Stimulated activated memory B cell treated with anti-CD40 and anti-IgM and Interleukin-4, amounts not matched to agents 10 μg/mL and 1 μg/mL and 100 μg/mL, for 72 hours (primary cell): ENCODE results near the gene RCE1.
A peak's percentile ranks its signal among the peaks of the same experiment; 100 is the strongest.

Experiments
- ATAC-seq: fragments of 150-1000 bp; cut with Tn5 transposase; 2 replicates; pipeline ENCODE4 v1.10.0; 2021
- H3K27ac Mint-ChIP-seq: one replicate; pipeline ENCODE4 v1.8.0; 2022; ENCODE audit warnings: mild to moderate bottlenecking, mixed read lengths
- H3K27me3 Mint-ChIP-seq: one replicate; pipeline ENCODE4 v1.8.0; 2022; ENCODE audit warnings: mixed read lengths
- H3K36me3 Mint-ChIP-seq: one replicate; pipeline ENCODE4 v1.8.0; 2022; ENCODE audit warnings: mixed read lengths
- H3K4me1 Mint-ChIP-seq: one replicate; pipeline ENCODE4 v1.8.0; 2022; ENCODE audit warnings: mixed read lengths
- H3K4me3 Mint-ChIP-seq: one replicate; pipeline ENCODE4 v1.8.0; 2022; ENCODE audit warnings: mild to moderate bottlenecking, moderate library complexity, mixed read lengths
- H3K9me3 Mint-ChIP-seq: one replicate; pipeline ENCODE4 v1.8.0; 2022; ENCODE audit warnings: mixed read lengths

RCE1 gene

DNA sequence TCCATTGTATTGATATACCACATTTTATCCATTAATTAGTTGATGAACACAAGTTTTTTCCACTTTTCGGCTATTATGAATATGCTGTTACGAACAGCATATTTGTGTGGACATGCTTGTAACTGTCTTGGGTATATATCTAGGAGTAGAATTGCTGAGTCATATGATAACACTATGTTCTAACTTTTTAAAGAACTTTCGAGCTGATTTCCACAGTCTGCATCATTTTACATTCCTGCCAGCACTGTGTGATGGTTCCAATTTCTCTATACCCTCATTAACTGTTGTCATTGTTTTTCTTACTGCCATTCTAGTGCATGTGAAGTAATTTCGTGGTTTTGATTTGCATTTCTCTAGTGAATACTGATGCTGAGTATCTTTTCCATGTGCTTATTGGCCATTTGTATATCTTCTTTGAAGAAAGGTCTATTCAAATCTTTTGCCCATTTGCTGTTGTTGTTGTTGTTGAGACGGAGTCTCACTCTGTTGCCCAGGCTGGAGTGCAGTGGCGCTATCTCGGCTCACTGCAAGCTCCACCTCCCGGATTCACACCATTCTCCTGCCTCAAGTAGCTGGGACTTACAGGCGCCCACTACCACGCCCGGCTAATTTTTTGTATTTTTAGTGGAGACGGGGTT is 7.4 kb upstream of the RCE1 start:
- no peak for ATAC-seq
- Mint-ChIP-seq H3K27ac (peak overlapping the region; percentile 31), H3K36me3 (peaks cover 13% of the 10 kb centered on the region), H3K9me3 (no peaks in the 10 kb centered on the region), H3K27me3 (no peaks in the 10 kb centered on the region), H3K4me3 (no peak overlapping the region), H3K4me1 (peaks cover 26% of the 10 kb centered on the region)

DNA sequence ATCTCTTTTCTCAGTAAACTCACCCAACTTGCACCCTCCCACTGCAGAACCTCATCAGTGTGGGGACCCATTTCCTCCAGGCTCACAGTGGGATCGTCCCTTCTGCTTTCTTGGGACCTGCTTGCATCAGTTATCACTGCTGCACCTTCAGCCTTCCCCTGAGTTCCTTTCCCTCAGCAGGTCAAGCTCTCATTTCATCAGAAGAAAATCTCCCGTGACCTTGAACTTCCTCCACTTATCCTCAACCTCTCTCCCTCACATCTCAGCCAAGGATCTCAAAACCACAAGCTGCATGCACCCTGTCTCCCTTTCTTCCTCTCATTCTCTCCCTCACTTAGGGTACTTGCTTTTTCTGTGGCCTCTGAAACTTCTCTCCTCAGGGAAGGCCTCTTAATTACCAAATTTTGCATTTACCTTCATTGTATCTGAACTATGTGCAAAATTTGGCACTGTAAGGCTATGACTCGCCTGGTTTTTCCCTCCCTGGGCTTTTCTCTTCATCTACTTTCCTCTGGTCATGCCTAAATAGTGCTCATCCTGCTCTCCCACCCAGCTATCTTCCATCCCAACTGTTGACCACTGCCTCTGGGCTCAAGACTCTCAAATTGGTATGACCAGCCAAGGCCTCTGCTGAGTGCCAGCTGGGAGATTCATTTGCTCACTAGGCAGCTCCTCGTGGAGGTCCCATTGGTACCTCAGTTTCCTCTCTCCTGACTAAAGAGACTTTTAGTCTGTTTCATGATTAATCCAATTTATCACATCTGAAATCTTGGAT is 2.7 kb upstream of the RCE1 start:
- H3K4me1 Mint-ChIP-seq: peaks cover 56% of the 10 kb centered on the region
- peaks cover 17% of the 10 kb centered on the region for H3K36me3 Mint-ChIP-seq
- H3K4me3 Mint-ChIP-seq: peak overlapping the region; percentile 27
- ATAC-seq: no peak
- H3K9me3 Mint-ChIP-seq: no peaks in the 10 kb centered on the region
- H3K27ac Mint-ChIP-seq: peak overlapping the region; percentile 97
- no peaks in the 10 kb centered on the region for H3K27me3 Mint-ChIP-seq

DNA sequence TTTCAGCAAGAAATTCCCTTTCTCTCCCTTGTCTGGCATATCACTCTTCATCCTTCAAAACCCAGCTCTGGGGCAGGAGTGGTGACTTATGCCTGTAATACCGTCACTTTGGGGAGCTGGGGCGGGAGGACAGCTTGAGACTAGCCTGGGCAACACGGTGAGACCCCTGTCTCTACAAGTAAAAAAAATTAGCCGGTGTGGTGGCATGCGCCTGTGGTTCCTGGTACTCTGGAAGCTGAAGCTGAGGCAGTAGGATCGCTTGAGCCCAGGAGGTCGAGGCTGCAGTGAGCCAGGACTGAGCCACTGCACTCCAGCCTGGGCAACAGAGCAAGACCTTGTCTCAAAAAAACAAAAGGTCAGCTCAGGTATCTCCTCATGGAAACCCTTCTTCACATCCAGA is 1.4 kb upstream of the RCE1 start:
- no peaks in the 10 kb centered on the region for H3K27me3 Mint-ChIP-seq
- H3K36me3 Mint-ChIP-seq: peaks cover 17% of the 10 kb centered on the region
- no peak for ATAC-seq
- H3K27ac Mint-ChIP-seq: peak overlapping the region; percentile 97
- H3K4me1 Mint-ChIP-seq: peaks cover 52% of the 10 kb centered on the region
- H3K9me3 Mint-ChIP-seq: no peaks in the 10 kb centered on the region
- peak overlapping the region; percentile 97 for H3K4me3 Mint-ChIP-seq

DNA sequence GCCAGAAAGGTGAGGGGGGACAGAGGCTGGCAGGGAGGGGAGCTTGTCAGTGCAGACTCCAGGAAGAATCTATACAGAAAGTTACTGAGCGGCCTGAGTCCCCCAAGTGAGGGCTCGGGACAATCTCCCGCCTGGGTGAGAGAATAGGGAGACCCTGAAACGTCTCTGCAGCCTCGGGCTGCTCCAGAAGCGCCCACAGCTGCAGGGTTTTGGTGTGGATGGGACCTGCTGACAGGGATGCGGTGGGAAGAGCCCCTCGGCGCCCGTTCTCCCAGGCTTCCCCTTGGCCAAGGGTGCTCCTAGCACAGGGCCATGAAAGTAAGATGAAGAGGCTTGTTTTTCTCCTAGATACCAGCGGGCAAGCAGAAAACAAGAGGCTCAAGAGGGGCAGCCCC is 743 bp upstream of the RCE1 start:
- peaks cover 52% of the 10 kb centered on the region for H3K4me1 Mint-ChIP-seq
- peak overlapping the region; percentile 97 for H3K4me3 Mint-ChIP-seq
- no peak for ATAC-seq
- H3K9me3 Mint-ChIP-seq: no peaks in the 10 kb centered on the region
- peaks cover 17% of the 10 kb centered on the region for H3K36me3 Mint-ChIP-seq
- H3K27ac Mint-ChIP-seq: peak overlapping the region; percentile 97
- no peaks in the 10 kb centered on the region for H3K27me3 Mint-ChIP-seq

DNA sequence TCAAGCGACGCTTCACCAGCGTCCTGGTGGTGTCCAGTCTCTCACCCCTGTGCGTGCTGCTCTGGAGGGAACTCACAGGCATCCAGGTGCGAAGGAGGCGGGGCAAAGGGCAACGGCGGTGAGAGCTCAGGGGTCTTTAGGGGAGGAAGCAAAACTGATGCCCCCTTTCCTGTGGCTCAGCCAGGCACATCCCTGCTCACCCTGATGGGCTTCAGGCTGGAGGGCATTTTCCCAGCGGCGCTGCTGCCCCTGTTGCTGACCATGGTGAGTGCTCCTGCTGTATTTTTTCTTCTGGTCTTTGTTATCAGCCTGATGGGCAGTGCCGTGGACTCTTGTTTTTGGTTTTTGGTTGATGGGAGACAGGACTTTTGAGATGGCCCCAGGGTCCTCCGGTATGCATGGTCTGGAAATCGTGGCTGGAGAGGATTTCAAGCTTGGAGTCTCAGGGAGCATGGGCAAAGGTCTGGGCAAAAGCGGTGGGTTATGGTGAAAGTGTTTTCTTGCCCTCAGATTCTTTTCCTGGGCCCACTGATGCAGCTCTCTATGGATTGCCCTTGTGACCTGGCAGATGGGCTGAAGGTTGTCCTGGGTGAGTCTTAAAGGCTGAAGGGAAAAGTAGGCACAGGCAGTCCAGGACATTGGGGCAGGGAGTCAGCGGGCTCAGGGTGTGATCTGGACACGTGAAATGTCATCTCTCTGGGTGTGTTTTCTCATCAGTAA is 695 bp downstream of the RCE1 start:
- H3K4me1 Mint-ChIP-seq: peaks cover 52% of the 10 kb centered on the region
- H3K27ac Mint-ChIP-seq: peak overlapping the region; percentile 97
- peak overlapping the region; percentile 81 for H3K4me3 Mint-ChIP-seq
- H3K36me3 Mint-ChIP-seq: peaks cover 17% of the 10 kb centered on the region
- no peak for ATAC-seq
- H3K27me3 Mint-ChIP-seq: no peaks in the 10 kb centered on the region
- H3K9me3 Mint-ChIP-seq: no peaks in the 10 kb centered on the region

DNA sequence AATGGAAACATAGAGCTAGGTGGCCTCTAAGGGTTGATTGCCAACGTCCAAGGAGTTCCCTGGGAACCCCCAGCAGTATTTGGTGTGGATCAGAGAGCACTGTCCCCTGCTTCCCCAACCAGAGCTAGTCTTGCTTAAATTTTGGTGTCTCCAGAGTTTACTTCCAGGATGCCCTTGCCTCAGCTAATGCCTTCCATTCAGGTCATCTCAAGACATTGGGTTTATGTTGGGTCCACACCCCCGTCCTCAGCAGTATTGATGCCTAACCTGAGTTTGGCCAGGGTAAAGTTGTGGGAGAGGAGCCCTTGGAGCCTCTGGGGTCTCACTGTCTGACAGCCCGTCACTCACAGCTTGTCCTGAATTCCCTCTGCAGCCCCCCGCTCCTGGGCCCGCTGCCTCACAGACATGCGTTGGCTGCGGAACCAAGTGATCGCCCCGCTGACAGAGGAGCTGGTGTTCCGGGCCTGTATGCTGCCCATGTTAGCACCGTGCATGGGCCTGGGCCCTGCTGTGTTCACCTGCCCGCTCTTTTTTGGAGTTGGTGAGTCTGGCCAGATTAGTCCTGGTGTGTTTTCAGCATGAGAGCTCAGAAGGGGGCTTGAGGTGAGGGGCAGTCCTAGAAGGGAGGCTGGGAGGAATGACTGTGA is 1.4 kb downstream of the RCE1 start:
- no peaks in the 10 kb centered on the region for H3K27me3 Mint-ChIP-seq
- peak overlapping the region; percentile 81 for H3K4me3 Mint-ChIP-seq
- H3K27ac Mint-ChIP-seq: peak overlapping the region; percentile 97
- peaks cover 17% of the 10 kb centered on the region for H3K36me3 Mint-ChIP-seq
- ATAC-seq: no peak
- H3K9me3 Mint-ChIP-seq: no peaks in the 10 kb centered on the region
- H3K4me1 Mint-ChIP-seq: peaks cover 52% of the 10 kb centered on the region

DNA sequence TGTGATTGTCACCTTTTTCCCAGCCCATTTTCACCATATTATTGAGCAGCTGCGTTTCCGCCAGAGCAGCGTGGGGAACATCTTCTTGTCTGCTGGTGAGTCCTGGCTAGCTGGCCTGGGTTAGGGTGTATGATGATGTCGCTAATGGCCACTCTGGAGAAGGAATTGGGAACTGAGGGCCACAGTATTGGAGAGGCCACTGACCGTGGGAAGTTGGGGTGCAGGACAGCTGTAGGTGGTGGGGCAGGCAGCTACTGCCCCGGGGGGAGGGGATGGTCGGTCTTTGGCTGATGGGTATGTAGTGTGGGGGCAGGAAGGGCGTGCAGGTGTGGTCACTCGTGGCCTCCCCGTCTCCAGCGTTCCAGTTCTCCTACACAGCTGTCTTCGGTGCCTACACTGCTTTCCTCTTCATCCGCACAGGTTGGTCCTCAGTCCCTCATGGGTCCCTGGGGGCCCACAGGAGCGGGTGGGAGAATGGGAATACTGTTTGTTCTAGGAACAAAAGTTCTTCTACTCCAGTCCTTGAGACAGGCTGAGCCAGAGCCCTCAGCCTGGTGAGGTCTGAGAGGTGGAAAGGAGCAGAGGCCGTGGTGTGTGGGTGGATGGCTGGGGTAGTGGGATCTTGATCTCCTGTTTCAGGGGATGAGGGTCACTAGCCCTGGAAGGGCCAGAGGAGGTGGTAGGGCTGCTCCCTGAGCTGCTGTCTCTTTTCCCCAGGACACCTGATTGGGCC is 2.1 kb downstream of the RCE1 start:
- no peaks in the 10 kb centered on the region for H3K9me3 Mint-ChIP-seq
- H3K27ac Mint-ChIP-seq: no peak overlapping the region
- peaks cover 46% of the 10 kb centered on the region for H3K4me1 Mint-ChIP-seq
- no peaks in the 10 kb centered on the region for H3K27me3 Mint-ChIP-seq
- no peak overlapping the region for H3K4me3 Mint-ChIP-seq
- peaks cover 15% of the 10 kb centered on the region for H3K36me3 Mint-ChIP-seq
- ATAC-seq: no peak

DNA sequence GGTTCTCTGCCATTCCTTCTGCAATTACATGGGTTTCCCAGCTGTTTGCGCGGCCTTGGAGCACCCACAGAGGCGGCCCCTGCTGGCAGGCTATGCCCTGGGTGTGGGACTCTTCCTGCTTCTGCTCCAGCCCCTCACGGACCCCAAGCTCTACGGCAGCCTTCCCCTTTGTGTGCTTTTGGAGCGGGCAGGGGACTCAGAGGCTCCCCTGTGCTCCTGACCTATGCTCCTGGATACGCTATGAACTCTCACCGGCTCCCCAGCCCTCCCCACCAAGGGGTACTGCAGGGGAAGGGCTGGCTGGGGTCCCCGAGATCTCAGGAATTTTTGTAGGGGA is 2.6 kb downstream of the RCE1 start:
- peaks cover 9% of the 10 kb centered on the region for H3K36me3 Mint-ChIP-seq
- no peaks in the 10 kb centered on the region for H3K9me3 Mint-ChIP-seq
- no peak overlapping the region for H3K4me3 Mint-ChIP-seq
- peaks cover 45% of the 10 kb centered on the region for H3K4me1 Mint-ChIP-seq
- no peak overlapping the region for H3K27ac Mint-ChIP-seq
- H3K27me3 Mint-ChIP-seq: no peaks in the 10 kb centered on the region
- ATAC-seq: no peak

DNA sequence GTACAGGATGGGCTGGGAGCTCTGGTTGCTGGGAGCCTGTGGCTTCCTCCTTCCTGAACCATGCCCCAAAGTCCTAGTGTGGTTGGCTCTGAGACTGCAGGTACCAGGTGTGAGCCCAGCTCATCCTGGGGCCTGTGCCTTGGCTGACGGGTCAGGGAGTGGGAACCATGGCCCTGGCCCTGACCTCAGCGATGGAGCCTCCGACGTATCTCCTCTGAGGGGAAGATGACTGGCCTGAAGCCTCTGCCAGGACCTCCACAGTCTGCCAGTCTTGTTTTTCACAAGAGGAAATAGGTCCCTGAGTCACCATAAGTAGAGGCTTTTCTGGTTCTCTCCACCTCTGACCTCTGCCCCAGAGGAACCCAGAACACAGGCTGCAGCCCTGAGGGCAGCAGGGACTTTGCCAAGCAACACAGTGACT is 3.4 kb downstream of the RCE1 start:
- Mint-ChIP-seq H3K36me3 (peaks cover 8% of the 10 kb centered on the region), H3K4me3 (no peak overlapping the region), H3K27ac (no peak overlapping the region), H3K4me1 (peaks cover 42% of the 10 kb centered on the region), H3K27me3 (no peaks in the 10 kb centered on the region), H3K9me3 (no peaks in the 10 kb centered on the region)
- ATAC-seq: no peak

DNA sequence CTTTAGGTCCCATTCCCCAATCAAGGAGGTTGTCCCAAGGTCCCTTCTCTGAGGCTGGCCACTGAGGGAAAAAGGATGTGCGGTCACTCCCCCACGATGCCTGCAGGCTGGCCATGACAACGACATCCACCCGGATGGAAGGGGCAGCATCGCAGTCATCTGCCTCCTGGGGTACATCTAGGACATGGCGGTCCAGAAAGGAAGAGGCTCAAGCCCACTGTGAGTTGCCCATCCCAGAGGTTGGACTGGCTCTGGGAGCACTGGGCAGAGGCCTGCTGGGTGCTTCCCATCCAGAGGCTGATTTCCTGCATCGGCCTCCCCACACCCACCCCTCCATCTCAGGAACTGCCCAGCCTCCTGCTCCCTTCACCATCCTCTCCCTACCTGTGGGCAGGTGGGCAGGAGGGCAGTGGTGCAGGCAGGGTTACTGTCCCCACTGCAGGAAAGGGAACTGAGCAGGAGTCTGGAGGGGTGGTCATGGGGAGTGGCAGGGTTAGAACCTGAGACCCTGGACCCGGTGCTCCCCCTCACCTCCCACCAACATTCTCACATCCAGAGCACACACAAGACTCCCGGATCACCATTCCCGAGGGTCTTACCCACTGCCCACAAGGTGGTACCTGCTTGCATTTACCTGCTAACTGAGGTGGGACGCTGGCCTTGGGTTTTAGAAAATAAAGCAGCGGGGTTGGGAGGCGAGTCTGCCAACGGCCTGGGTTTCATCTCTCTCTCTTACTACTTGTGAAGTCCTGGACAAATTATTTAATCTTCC is 4.4 kb downstream of the RCE1 start:
- Mint-ChIP-seq H3K27me3 (no peaks in the 10 kb centered on the region), H3K36me3 (peaks cover under 1% of the 10 kb centered on the region), H3K4me3 (no peak overlapping the region), H3K27ac (no peak overlapping the region), H3K9me3 (no peaks in the 10 kb centered on the region), H3K4me1 (peaks cover 39% of the 10 kb centered on the region)
- ATAC-seq: no peak

DNA sequence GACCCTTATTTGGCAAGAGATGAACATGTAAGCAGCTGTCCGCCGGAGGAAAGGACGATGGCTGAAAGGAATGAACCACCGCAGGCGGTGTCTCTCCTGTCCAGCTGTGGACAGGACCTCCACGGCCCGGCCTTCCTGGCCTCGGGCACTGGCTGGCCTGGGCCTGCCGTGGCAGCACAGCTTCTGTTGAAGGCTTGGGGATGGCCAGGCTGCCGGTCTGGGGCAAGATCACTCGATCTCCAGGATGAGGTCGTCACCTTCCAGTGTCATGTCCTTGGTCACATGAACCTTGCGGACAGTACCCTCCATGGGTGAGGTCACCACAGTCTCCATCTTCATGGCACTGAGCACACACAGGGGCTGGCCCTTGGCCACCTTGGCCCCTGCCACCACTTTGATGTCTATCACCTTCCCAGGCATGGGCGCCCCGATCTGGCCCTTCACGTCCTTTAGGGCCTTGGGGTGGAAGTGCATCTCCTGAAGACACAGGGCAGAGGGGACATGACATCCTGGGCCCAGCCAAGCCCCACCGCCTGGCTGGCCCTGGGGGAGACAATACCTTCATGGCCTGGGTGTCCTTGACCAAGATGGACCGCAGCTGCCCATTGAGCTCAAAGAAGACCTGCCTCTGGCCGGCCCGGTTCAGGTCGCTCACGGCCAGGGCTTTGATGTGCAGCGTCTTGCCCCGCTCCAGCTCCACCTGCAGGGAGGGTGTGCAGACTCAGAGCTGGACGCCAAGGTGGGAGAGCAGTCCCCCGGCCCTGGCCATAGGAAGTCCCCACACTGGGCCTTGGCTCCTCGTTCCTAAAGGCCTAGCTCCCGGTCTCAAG is 5.6 kb downstream of the RCE1 start:
- H3K4me3 Mint-ChIP-seq: no peak overlapping the region
- no peaks in the 10 kb centered on the region for H3K9me3 Mint-ChIP-seq
- H3K27ac Mint-ChIP-seq: no peak overlapping the region
- no peaks in the 10 kb centered on the region for H3K27me3 Mint-ChIP-seq
- H3K4me1 Mint-ChIP-seq: peaks cover 36% of the 10 kb centered on the region
- no peaks in the 10 kb centered on the region for H3K36me3 Mint-ChIP-seq
- ATAC-seq: no peak

DNA sequence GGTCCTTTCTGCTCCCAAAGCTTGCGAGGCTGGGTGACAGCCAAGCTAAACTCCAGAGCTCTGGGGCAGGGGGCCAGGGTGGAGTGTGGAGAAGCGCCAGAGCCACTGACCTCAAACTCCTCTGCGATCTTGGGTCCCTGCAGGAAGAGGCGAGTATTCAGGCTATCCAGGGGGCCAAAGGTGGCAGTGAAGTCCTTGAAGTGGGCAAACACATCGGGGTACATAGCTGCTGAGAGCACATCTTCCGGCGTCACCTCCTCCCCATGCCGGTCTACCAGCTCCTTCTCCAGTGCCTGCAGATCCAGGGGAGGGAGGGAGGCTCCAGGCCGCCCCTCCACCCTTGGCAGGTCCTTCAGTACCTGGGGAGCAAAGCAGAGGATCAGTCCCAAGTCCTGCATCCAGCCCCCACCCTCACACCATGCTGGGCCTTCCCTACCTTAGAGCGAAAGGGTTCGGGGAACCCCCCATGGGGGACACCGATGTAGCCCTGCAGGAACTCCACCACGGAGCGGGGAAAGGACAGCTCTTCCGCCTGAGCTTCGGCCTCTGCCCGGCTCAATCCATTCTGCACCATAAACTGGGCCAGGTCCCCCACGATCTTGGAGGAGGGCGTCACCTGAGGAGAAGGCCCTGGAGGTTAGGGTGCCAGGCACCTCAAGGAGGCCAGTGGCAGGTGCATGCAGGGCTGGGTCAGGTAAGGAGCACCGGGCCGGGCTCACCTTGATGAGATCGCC is 6.4 kb downstream of the RCE1 start:
- H3K9me3 Mint-ChIP-seq: no peaks in the 10 kb centered on the region
- no peaks in the 10 kb centered on the region for H3K27me3 Mint-ChIP-seq
- no peaks in the 10 kb centered on the region for H3K36me3 Mint-ChIP-seq
- no peak overlapping the region for H3K27ac Mint-ChIP-seq
- no peak overlapping the region for H3K4me3 Mint-ChIP-seq
- no peak for ATAC-seq
- peaks cover 28% of the 10 kb centered on the region for H3K4me1 Mint-ChIP-seq

DNA sequence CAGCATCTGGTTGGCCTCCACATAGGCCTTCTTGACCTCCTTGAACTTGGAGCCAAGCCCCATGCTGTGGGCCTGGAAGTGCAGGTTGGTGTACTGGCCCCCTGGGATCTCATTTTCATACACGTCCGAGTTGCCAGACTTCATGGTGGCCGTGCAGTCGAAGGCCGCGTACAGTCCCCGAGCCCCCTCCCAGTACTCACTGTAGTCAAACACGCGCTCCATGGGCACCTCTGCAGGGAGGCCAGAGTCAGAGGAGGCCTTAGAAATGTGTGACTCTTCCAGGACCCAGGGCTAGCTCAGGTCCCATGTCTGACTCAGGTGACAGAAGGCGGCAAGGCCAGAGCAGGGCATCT is 7.0 kb downstream of the RCE1 start:
- H3K4me3 Mint-ChIP-seq: no peak overlapping the region
- H3K27ac Mint-ChIP-seq: peak overlapping the region; percentile 41
- no peaks in the 10 kb centered on the region for H3K9me3 Mint-ChIP-seq
- no peaks in the 10 kb centered on the region for H3K27me3 Mint-ChIP-seq
- no peaks in the 10 kb centered on the region for H3K36me3 Mint-ChIP-seq
- H3K4me1 Mint-ChIP-seq: peaks cover 23% of the 10 kb centered on the region
- ATAC-seq: no peak
